SU-DHL-6 (cell line): ENCODE data around the gene KCNIP2.

Experiments used
- EZH2phosphoT487 ChIP-seq: fragments of 200-600 bp; sonication (generic), shearing (Covaris generic); conservative IDR thresholded peaks from 2 replicates; pipeline ENCODE4 v1.6.1; 2018; ENCODE audit warnings: mild to moderate bottlenecking, antibody characterized with exemption, low read length, moderate library complexity, mixed read lengths
- TF ChIP-seq, protein P1 (sequence below): fragments of 200-600 bp; sonication (generic); IDR thresholded peaks from one replicate; pipeline ENCODE4 v1.5.1; 2017; ENCODE audit warnings: antibody characterized with exemption, mild to moderate bottlenecking, low read length, moderate library complexity; ENCODE audit not compliant: insufficient read depth, poor library complexity, severe bottlenecking

DNA sequence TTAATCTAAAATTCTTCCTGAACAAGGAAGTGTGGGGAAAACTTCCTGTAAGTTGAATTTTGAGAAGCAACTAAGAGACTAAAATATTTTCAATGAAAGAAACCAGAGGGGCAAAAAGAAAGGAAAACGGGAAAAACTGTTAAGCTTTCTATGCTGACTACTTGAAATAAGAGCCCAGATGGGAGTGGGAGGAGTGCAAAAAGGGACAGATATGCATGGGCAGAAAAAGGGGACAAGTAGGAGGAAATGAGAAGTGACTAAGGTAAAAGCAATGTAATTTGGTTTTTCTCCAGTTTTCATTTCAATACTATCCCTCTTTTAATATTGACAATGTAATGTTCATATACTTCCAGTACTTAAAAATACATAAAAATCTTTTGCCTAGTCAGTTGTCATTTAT is 36.4 kb downstream of the KCNIP2 start:
- TF ChIP-seq, protein P1, sequence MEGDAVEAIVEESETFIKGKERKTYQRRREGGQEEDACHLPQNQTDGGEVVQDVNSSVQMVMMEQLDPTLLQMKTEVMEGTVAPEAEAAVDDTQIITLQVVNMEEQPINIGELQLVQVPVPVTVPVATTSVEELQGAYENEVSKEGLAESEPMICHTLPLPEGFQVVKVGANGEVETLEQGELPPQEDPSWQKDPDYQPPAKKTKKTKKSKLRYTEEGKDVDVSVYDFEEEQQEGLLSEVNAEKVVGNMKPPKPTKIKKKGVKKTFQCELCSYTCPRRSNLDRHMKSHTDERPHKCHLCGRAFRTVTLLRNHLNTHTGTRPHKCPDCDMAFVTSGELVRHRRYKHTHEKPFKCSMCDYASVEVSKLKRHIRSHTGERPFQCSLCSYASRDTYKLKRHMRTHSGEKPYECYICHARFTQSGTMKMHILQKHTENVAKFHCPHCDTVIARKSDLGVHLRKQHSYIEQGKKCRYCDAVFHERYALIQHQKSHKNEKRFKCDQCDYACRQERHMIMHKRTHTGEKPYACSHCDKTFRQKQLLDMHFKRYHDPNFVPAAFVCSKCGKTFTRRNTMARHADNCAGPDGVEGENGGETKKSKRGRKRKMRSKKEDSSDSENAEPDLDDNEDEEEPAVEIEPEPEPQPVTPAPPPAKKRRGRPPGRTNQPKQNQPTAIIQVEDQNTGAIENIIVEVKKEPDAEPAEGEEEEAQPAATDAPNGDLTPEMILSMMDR, result no peak
- TF ChIP-seq EZH2phosphoT487, result no peak
